HG02840 (cell line): ENCODE data around the gene CDHR5.
"Not testable (repeated sequence)": the region's sequence is repeated elsewhere in the genome, so short reads cannot be mapped to it uniquely, and the experiment has no call there.

Experiments
- ATAC-seq: cut with Tn5 transposase; IDR thresholded peaks from one replicate; pipeline ENCODE4 v1.9.1; 2021; ENCODE audit warnings: mild to moderate bottlenecking, moderate library complexity, moderate number of reproducible peaks; ENCODE audit not compliant: unreplicated experiment, low FRiP score

Gene CDHR5, protein sequence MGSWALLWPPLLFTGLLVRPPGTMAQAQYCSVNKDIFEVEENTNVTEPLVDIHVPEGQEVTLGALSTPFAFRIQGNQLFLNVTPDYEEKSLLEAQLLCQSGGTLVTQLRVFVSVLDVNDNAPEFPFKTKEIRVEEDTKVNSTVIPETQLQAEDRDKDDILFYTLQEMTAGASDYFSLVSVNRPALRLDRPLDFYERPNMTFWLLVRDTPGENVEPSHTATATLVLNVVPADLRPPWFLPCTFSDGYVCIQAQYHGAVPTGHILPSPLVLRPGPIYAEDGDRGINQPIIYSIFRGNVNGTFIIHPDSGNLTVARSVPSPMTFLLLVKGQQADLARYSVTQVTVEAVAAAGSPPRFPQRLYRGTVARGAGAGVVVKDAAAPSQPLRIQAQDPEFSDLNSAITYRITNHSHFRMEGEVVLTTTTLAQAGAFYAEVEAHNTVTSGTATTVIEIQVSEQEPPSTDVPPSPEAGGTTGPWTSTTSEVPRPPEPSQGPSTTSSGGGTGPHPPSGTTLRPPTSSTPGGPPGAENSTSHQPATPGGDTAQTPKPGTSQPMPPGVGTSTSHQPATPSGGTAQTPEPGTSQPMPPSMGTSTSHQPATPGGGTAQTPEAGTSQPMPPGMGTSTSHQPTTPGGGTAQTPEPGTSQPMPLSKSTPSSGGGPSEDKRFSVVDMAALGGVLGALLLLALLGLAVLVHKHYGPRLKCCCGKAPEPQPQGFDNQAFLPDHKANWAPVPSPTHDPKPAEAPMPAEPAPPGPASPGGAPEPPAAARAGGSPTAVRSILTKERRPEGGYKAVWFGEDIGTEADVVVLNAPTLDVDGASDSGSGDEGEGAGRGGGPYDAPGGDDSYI

DNA sequence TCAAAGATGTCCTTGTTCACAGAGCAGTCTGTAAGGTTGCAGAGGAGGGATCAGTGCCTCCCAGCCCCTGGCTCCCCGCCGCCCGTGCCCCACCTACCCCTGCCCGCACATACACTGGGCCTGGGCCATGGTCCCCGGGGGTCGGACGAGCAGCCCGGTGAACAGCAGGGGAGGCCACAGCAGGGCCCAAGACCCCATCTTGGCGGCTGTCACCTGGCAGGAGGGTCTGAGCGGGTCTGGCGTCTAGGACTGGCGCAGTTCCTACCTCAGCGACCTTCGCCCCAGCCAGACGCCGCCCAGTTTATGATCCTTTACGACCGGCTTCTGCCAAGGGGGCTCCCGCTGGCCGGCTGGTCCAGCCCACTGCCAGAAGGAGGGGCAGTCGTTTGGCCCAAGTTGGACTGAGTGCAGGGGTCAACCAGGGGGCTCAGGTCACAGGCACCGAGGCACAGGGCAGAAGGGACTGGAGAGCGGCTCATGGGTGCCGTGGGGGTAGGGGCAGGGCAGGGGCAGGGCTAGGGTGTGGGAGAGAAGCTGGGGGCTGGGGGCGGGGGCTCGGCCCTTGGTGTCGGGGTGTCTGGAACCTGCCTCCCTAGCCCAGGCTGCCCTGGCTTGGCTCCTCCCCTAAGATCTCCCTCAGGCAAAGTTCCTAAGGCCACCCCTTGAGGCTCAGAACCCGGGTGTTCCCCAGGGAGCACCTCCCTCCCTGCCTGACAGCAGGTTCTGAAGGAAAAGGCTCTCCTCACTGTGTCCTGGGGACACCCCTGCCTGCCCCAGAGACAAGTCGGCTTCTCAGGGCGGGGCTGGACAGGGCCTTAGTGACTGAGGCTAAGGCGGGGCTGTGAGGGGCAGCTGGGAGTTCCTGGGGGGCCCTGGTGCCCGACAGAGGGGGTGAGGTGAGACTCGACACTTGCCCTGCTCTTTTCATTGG is at the start of gene CDHR5:
Gene CDHR5, minus strand, starts transcription at position 251 of the 931 bp plus-strand sequence. Its CDS starts 53 bp downstream, at position 198.
- ATAC-seq: no peak

GRCh38 chr11:674406-674805 is 49.7 kb upstream of the CDHR5 start:
- ATAC-seq: no peak

DNA sequence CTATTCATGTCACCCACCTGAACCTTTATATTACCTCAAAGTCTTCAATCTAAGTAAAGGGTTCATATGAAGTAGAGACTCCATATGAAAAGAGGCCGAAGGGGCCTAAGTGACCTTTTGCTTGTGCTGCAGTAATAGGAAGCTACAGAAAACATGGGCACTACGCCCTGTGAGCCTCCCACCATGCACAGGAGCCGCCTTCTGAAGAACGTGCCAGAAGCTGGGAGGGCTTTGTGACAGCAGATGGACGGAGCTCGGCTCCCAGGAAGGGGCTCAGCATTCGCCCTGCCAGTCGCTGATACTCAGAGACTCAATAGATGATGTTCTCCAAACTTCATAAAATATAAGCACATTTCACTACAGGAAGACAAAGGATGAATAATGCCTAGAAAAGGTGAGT is 49.1 kb upstream of the CDHR5 start:
- no peak for ATAC-seq

DNA sequence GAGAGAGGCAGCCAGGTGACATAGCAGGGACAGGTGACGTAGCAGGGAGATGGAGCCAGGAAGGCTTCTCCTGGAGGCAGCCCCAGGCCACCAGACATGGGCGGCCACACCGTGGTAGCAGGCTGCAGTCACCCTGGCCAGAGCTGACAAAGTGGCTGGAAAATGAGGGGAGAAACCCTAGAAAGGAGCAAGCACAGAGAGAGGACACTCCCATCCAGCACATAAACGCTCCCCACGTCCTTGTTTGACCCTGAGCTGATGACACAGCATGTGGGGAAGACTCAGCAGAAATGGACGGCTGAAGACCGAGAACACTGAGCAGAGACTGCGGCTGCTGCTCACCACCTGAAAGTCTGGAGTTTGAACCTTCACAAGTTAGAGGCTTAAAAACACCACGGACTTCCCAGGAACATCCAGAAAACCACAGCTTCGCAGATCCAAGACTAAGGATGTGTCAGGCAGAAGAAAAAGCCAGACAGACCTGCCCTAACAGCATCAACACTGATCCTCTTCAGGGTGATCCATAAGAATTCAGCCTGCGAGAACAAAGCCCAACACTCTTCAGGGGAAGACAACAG is 41.0 kb upstream of the CDHR5 start:
- ATAC-seq: no peak

DNA sequence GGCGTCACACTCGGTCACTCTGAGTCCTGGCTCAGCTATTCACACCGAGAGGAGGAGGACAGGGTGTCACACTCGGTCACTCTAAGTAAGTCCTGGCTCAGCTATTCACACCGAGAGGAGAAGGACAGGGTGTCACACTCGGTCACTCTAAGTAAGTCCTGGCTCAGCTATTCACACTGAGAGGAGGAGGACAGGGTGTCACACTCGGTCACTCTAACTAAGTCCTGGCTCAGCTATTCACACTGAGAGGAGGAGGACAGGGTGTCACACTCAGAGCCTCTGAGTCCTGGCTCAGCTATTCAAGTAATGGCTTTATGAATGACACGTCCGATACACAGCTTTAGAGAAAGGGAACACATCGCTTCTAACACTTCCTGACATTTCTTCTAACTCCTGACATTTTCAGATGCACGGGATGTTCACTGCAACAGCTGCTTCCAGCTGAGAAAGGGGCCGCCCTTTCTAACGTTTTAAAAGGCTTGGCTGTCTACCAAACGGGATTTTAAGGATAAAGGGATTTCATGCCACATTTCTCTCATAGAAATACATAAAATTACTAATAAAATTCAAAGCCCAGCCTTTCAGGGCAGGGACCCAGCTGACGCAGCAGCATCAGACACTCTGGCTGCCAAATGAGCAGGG is 40.4 kb upstream of the CDHR5 start:
- ATAC-seq: no peak

DNA sequence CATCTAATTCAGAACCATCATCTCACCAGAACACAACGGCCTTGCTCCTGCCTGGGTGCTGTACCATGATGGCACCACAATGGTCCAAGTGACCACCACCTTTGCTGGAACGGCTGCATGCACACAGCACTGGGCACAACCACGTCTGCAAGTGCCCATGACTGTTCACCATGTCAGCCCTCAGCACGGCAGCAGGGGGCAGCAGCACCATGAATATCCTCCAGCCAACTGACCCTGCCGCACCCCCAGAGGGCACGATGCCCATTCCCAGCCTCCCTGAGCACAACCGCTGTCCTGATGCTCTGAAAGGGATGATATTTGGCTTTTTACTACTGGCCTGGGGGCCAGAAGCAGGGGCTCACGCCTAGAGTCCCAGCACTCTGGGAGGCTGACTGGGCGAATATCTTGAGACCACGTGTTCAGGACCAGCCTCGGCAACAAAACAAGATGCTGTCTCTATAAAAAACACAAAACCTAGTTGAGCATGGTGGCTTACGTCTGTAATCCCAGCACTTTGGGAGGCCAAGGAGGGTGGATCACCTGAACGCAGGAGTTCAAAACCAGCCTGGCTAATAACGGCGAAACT is 38.0 kb upstream of the CDHR5 start:
- no peak for ATAC-seq

DNA sequence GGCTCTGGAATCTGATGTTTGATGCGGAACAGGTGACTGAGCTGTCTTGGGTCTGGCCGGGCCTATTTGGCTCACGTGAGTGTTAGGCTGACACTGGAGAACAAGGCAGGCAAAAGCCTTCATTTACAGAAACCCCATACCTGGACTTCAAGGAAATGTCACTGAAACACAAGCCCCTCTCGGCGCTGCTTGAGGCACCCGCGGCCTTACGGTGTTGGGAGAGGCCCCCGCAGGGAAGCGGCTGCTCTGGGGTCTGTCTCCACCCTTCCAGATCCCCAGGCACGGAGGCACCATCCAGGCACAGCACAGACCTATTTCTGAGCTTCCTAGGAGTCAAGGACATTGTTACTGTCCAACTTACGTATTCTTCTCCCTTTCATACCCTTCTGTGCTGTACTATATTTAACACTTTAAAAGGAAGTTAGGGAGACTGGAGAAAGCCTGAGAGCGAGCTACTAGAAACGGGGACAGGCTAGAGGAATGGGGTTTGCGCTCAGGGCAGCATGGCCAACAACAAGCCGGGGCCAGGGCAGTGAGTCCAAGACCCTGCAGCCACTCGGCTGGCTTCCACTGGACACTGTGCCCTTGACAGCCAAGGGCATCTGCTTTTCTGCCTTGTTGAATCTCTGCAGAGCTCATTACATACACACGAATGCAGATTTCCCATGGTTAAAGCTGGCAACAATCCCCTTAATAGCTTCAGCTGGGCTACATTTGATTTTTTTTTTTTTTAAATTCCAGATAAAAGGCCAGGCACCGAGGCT is 36.1 kb upstream of the CDHR5 start:
- no peak for ATAC-seq

- no peak for ATAC-seq
Measured at GRCh38 chr11:660281-660680, 35.5 kb upstream of the CDHR5 start.

DNA sequence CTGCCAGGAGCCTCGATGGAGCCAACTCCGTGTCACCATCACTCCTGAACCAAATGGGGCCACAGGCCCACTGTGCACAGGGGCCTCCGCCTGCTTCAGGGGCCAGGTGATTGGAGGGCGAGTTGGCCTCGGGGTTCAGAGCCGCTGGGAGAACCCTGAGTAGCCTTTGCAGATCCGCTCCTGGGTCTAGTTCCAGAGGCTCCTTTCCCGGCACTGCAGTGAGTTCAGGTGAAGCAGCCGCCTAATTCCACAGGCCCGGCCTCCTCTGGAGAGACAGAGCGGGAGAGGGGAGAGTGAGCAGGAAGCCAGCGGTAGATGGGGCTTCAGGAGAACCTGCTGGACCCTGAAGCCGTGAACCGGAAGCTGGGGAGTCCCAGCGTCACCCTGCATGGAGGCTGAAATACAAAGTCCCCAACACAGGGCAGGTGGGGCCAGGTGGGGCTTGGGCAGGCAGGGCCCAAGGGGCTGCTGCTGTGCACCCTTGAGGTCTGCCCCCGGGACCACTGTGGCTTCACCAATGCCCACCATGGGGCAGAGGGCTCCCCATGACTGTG is 34.9 kb upstream of the CDHR5 start:
- no peak for ATAC-seq

DNA sequence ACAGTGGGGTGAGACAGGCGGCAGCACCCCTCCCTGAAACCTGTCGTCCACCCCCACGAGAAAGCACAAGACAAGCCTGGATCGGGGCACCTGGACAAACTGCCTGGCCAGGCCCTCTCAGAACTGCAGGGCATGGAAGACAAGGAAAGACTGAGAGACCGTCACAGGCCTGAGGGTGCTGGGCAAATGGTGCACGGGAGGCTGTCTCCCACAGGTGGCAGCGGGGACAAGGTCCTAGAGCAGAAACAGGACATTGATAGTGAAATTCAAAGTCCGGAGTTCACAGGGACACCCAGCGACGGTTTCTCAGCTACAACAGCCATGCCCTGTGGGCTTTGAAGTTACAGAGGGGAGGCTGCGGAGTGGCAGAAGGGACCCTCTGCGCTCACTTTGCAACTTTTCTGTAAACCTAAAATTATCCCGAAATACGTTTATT is 33.0 kb upstream of the CDHR5 start:
- no peak for ATAC-seq

GRCh38 chr11:656866-657265 is 32.1 kb upstream of the CDHR5 start:
- ATAC-seq: no peak

- no peak for ATAC-seq
Measured at GRCh38 chr11:656426-656825, 31.7 kb upstream of the CDHR5 start.

DNA sequence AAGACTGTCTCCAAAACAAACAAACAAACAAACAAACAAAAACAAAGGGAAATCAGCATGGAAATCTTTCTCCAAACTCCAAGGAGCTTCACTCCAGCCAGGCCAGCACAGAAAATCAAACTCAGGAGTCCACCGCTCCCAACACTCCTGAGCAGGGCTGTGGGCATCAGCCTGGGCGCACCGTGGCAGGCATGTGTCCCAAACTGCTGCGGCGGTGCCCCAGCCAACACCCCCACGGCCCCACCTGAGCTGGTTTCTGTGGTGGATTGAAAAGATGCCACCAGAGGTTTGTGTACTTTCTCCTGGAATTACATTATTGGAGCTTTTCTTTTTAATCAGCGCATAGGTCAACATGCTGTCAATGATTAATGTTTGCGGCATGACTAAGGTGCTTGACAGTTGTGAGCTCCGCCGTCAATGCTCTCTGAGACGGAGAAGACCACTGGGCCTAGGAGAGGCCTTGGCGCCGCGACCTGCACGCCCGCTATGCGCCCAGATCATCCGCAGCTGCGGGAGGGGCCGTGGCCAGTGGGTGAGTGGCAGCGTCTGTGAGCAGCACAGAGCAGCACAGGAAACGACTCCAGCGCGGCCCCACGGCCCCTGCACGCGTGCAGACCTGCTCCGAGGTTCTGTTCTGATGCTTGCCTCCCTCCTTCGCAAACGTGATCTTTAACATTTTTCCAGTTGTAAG is 30.4 kb upstream of the CDHR5 start:
- ATAC-seq: no peak

GRCh38 chr11:654444-654843 is 29.7 kb upstream of the CDHR5 start:
- not testable (repeated sequence) for ATAC-seq

GRCh38 chr11:653837-654236 is 29.1 kb upstream of the CDHR5 start:
- no peak for ATAC-seq

- ATAC-seq: not testable (repeated sequence)
Measured at GRCh38 chr11:653136-653535, 28.4 kb upstream of the CDHR5 start.

DNA sequence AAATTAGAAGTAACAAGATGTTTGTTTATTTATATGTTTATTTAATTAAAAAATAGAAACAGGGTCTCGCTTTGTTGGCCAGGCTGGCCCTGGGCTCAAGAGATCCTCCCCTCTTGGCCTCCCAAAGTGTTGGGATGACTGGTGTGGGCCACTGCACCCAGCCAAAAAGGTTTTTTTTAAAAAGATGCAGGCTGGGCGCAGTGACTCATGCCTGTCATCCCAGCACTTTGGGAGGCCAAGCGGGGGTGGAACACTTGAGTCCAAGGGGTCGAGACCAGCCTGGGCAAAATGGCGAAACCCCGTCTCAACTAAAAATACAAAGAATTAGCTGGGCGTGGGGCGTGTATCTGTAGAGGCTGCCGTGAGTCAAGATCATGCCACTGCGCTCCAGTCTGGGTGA is 25.7 kb upstream of the CDHR5 start:
- ATAC-seq: no peak
